GM19452 (cell line): Measurements from ENCODE around the gene ZNF181.

ENCODE experiments used
- ATAC-seq: cut with Tn5 transposase; IDR thresholded peaks from one replicate; pipeline ENCODE4 v1.9.1; 2021; ENCODE audit not compliant: unreplicated experiment

Gene ZNF181

GRCh38 chr19:34757441-34757840, 23.4 kb downstream of the ZNF181 start:
- no peak for ATAC-seq

GRCh38 chr19:34759218-34759917, 25.3 kb downstream of the ZNF181 start:
- no peak for ATAC-seq

GRCh38 chr19:34766386-34766785, 32.3 kb downstream of the ZNF181 start:
- ATAC-seq: no peak

- no peak for ATAC-seq
Observed at GRCh38 chr19:34767951-34768350, 33.9 kb downstream of the ZNF181 start.

GRCh38 chr19:34772697-34773554, 38.9 kb downstream of the ZNF181 start, which contains the start of gene ZNF599:
Gene ZNF599, minus strand, starts transcription at chr19:34773215. Its CDS starts 374 bp downstream, at chr19:34772841.
- ATAC-seq: peak; percentile 93

GRCh38 chr19:34773555-34773864, 39.5 kb downstream of the ZNF181 start:
- no peak for ATAC-seq

GRCh38 chr19:34774857-34775256, 40.8 kb downstream of the ZNF181 start:
- no peak for ATAC-seq

- ATAC-seq: no peak
Observed at GRCh38 chr19:34778342-34778741, 44.3 kb downstream of the ZNF181 start.

- no peak for ATAC-seq
Observed at GRCh38 chr19:34779652-34780051, 45.6 kb downstream of the ZNF181 start.

GRCh38 chr19:34786236-34786635, 52.2 kb downstream of the ZNF181 start:
- ATAC-seq: no peak

GRCh38 chr19:34787059-34787824, 53.2 kb downstream of the ZNF181 start:
- ATAC-seq: no peak

GRCh38 chr19:34788074-34788473, 54.0 kb downstream of the ZNF181 start:
- no peak for ATAC-seq

- ATAC-seq: no peak
Observed at GRCh38 chr19:34793565-34793964, 59.5 kb downstream of the ZNF181 start.

- ATAC-seq: no peak
Observed at GRCh38 chr19:34794066-34794960, 60.3 kb downstream of the ZNF181 start.
